DMS53 (cell line): Measurements from ENCODE around the gene AGBL1.
A peak's percentile ranks its signal among the peaks of the same experiment; 100 is the strongest.

ENCODE experiments used
- DNase-seq: peaks from one replicate; lab custom pipeline; 2025; lab: John Stamatoyannopoulos, UW

AGBL1 gene

GRCh38 chr15:86725628-86726027 lies 646.0 kb downstream of the AGBL1 start:
- no peak for DNase-seq

- peak; percentile 6 for DNase-seq
Observed at GRCh38 chr15:86735247-86736040, 655.8 kb downstream of the AGBL1 start.

DNA sequence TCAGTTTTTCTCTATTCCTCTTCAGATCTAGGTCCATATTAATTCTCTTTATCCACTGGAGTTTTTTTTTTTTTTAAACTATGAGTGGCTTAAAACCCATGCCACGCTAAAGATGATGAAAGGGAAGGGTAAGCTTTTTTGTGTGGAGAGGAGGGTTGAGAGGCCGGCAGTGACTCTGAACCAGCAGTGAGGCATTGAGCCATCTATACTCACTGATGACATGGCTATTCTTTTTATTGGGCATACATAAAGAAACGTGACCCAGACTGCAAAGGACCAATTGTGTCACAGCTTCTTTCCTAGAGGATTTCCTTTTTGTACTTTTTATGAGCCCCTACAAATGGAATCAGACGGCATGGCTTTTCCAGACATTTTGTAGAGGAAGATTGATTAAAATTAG lies 662.2 kb downstream of the AGBL1 start:
- DNase-seq: no peak

- DNase-seq: peak; percentile 39
Observed at GRCh38 chr15:86743283-86743903, 663.7 kb downstream of the AGBL1 start.

- no peak for DNase-seq
Observed at GRCh38 chr15:86744198-86744780, 664.6 kb downstream of the AGBL1 start.

DNA sequence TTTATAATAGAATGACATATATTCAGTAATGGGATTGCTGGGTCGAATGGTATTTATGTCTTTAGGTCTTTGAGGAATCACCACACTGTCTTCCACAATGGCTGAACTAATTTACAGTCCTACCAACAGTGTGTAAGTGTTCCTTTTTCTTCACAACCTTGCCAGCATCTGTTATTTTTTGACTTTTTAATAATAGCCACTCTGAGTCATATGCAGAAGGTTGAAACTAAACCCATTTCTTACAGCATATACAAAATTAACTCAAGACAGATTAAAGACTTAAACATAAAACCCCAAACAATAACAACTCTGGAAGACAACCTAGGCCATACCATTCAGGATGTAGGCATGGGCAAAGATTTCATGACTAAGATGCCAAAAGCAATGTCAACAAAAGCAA lies 671.4 kb downstream of the AGBL1 start:
- DNase-seq: no peak

- no peak for DNase-seq
Observed at GRCh38 chr15:86754846-86755245, 675.2 kb downstream of the AGBL1 start.

- no peak for DNase-seq
Observed at GRCh38 chr15:86756688-86757087, 677.0 kb downstream of the AGBL1 start.

GRCh38 chr15:86759800-86760523 lies 680.3 kb downstream of the AGBL1 start:
- DNase-seq: no peak

DNA sequence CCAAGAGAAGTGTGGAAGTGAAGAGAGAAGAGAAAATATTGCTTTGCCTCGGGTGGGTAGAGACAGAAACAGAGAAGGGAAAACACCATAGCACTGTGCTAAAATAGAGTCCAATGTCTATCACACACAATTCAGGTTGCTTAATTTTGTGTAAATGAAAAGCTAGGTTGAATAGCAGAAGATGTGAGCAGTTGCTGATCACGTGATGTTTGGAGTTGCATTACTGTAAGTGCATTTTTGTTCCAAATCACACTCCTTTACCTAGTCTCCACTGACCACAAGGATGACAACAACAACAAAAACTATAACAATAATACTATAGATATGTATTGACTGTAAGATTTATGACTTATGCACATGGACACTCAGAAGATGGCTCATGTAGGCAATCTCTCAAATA lies 683.2 kb downstream of the AGBL1 start:
- no peak for DNase-seq

DNA sequence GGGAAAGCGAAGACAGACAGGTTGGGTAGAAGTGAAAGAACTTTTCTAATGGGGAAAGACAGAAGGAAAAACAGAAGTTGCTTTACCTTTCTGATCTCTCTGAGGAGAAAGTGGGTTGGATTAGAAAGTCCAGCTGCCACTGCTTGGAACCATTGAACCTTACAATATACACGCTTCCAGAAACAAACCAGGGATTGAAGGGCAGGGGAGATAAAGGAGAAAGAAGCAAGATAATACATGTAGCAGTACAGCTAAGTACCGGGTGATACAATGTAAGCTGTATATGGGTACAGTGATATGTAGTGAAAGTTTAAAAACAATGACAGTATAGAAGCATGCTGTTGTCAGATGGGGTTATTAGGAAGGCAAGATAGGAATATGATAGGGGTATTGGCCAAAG lies 684.4 kb downstream of the AGBL1 start:
- no peak for DNase-seq

GRCh38 chr15:86765281-86765680 lies 685.6 kb downstream of the AGBL1 start:
- no peak for DNase-seq

GRCh38 chr15:86772369-86773059 lies 692.8 kb downstream of the AGBL1 start:
- no peak for DNase-seq

- DNase-seq: no peak
Observed at GRCh38 chr15:86773736-86774135, 694.1 kb downstream of the AGBL1 start.

GRCh38 chr15:86776145-86776544 lies 696.5 kb downstream of the AGBL1 start:
- DNase-seq: no peak

GRCh38 chr15:86796521-86796920 lies 716.9 kb downstream of the AGBL1 start:
- DNase-seq: no peak

DNA sequence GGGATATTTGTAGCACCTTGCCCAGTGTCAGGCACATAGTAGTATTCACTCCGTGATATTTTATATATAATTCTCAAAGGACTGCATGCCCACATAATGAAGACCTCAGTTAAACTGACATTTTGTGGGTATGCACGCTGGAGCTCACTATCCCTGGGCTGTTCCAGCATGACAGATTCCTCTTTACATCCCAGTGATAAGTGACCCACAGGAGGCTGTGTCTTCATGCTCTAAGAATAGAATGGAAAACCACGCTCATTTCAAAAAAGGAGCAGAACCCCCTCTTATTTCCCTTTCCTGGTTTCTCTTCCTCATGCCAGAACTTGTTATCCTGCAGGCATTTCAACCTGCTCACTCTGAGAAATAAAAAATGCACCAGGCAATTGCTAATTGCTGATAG lies 717.5 kb downstream of the AGBL1 start:
- DNase-seq: no peak

DNA sequence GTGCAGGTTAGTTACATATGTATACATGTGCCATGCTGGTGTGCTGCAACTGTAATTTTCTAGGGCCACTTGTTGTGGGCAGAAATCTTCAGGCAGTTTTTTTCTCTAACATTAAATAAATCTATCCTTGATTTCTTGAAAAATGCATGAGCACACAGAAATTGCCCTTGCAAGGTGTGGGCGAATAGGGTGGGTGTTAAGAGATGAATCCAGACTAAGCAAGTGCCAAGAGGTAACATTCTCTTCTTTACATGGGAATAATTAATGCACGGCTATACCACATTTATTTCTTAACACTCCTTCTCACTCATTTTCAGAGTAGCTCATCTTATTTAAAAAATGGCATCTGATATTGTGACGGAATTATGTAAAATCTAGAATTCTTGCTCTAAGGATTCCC lies 719.6 kb downstream of the AGBL1 start:
- no peak for DNase-seq

GRCh38 chr15:86802244-86802643 lies 722.6 kb downstream of the AGBL1 start:
- DNase-seq: no peak

DNA sequence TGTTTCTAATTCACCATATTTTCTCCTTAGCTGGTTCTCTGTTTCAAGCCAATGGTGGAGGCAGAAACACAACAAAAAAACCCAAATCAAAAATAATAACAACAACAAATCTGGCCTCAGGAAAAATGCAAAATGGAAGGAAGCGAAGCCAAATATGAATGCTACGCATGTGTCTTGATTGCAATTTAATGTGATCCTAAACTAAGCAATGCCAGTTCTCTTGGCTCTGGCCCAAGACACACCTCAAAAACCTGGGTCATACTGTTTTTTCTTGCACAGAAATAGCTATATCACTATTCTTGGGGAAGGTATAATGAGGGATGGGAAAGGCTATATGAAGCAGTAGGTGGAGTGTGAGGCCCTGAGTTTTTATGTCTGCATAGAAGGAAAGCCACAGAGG lies 724.7 kb downstream of the AGBL1 start:
- DNase-seq: no peak

- no peak for DNase-seq
Observed at GRCh38 chr15:86810329-86810728, 730.7 kb downstream of the AGBL1 start.

GRCh38 chr15:86813892-86814291 lies 734.2 kb downstream of the AGBL1 start:
- DNase-seq: no peak
